GM23338 (cell line): ENCODE measurements around the gene PIK3CG. TPM values are rescaled to one million over a fixed set of nuclear protein-coding genes. Genes with fewer than 3 reads are reported as not detected.

Experiments
- JUNB ChIP-seq: IDR thresholded peaks from one replicate; pipeline ENCODE4 v1.6.1; 2016; ENCODE audit warnings: antibody characterized with exemption; ENCODE audit not compliant: unreplicated experiment
- NANOG ChIP-seq: IDR thresholded peaks from 2 replicates; pipeline ENCODE4 v1.6.1; 2016; ENCODE audit warnings: antibody characterized with exemption, borderline replicate concordance
- REST ChIP-seq: IDR thresholded peaks from one replicate; pipeline ENCODE4 v1.6.1; 2018; ENCODE audit warnings: antibody characterized with exemption; ENCODE audit not compliant: unreplicated experiment
- ZNF114 ChIP-seq: fragments of 250-450 bp; sonication (Bioruptor Pico); IDR thresholded peaks from 2 replicates; pipeline ENCODE4 v1.5.0; 2020; ENCODE audit warnings: mild to moderate bottlenecking, moderate library complexity
- polyA plus RNA-seq: library from polyadenylated mRNA; unstranded; fragments of >200 nt; fragmentation: Nextera tagmentation; extraction: Ambion mirVana; gene quantifications from 2 replicates; pipeline ENCODE4 v1.2.1, GENCODE V29; 2016
- total RNA-seq: library from RNA; depleted of rRNA; stranded (reverse); fragments of >200 nt; shearing (Covaris generic); gene quantifications from 2 replicates; pipeline ENCODE4 v1.2.3, GENCODE V29; 2014
- TF ChIP-seq, protein P1 (sequence below): fragments of 250-450 bp; sonication (Bioruptor Pico); IDR thresholded peaks from 2 replicates; pipeline ENCODE4 v1.5.0; 2020; ENCODE audit warnings: mild to moderate bottlenecking, moderate library complexity
- TF ChIP-seq, protein P2 (sequence below): IDR thresholded peaks from 2 replicates; pipeline ENCODE4 v1.6.1; 2016; ENCODE audit warnings: antibody characterized with exemption

The PIK3CG gene
- total and polyA plus RNA-seq, 2 experiments from 2014 or later = not detected

- TF ChIP-seq, protein P1, sequence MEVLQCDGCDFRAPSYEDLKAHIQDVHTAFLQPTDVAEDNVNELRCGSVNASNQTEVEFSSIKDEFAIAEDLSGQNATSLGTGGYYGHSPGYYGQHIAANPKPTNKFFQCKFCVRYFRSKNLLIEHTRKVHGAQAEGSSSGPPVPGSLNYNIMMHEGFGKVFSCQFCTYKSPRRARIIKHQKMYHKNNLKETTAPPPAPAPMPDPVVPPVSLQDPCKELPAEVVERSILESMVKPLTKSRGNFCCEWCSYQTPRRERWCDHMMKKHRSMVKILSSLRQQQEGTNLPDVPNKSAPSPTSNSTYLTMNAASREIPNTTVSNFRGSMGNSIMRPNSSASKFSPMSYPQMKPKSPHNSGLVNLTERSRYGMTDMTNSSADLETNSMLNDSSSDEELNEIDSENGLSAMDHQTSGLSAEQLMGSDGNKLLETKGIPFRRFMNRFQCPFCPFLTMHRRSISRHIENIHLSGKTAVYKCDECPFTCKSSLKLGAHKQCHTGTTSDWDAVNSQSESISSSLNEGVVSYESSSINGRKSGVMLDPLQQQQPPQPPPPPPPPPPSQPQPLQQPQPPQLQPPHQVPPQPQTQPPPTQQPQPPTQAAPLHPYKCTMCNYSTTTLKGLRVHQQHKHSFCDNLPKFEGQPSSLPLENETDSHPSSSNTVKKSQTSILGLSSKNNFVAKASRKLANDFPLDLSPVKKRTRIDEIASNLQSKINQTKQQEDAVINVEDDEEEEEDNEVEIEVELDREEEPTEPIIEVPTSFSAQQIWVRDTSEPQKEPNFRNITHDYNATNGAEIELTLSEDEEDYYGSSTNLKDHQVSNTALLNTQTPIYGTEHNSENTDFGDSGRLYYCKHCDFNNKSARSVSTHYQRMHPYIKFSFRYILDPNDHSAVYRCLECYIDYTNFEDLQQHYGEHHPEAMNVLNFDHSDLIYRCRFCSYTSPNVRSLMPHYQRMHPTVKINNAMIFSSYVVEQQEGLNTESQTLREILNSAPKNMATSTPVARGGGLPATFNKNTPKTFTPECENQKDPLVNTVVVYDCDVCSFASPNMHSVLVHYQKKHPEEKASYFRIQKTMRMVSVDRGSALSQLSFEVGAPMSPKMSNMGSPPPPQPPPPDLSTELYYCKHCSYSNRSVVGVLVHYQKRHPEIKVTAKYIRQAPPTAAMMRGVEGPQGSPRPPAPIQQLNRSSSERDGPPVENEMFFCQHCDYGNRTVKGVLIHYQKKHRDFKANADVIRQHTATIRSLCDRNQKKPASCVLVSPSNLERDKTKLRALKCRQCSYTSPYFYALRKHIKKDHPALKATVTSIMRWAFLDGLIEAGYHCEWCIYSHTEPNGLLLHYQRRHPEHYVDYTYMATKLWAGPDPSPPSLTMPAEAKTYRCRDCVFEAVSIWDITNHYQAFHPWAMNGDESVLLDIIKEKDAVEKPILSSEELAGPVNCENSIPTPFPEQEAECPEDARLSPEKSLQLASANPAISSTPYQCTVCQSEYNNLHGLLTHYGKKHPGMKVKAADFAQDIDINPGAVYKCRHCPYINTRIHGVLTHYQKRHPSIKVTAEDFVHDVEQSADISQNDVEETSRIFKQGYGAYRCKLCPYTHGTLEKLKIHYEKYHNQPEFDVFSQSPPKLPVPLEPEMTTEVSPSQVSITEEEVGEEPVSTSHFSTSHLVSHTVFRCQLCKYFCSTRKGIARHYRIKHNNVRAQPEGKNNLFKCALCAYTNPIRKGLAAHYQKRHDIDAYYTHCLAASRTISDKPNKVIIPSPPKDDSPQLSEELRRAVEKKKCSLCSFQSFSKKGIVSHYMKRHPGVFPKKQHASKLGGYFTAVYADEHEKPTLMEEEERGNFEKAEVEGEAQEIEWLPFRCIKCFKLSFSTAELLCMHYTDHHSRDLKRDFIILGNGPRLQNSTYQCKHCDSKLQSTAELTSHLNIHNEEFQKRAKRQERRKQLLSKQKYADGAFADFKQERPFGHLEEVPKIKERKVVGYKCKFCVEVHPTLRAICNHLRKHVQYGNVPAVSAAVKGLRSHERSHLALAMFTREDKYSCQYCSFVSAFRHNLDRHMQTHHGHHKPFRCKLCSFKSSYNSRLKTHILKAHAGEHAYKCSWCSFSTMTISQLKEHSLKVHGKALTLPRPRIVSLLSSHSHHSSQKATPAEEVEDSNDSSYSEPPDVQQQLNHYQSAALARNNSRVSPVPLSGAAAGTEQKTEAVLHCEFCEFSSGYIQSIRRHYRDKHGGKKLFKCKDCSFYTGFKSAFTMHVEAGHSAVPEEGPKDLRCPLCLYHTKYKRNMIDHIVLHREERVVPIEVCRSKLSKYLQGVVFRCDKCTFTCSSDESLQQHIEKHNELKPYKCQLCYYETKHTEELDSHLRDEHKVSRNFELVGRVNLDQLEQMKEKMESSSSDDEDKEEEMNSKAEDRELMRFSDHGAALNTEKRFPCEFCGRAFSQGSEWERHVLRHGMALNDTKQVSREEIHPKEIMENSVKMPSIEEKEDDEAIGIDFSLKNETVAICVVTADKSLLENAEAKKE (CRISPR knock-in tag) = no peak
- TF ChIP-seq NANOG = no peak
- TF ChIP-seq REST = no peak
- TF ChIP-seq JUNB = no peak
- no peak for TF ChIP-seq ZNF114
- TF ChIP-seq, protein P2, sequence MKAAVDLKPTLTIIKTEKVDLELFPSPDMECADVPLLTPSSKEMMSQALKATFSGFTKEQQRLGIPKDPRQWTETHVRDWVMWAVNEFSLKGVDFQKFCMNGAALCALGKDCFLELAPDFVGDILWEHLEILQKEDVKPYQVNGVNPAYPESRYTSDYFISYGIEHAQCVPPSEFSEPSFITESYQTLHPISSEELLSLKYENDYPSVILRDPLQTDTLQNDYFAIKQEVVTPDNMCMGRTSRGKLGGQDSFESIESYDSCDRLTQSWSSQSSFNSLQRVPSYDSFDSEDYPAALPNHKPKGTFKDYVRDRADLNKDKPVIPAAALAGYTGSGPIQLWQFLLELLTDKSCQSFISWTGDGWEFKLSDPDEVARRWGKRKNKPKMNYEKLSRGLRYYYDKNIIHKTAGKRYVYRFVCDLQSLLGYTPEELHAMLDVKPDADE = no peak
Measured at GRCh38 chr7:106887421-106887820, 22.3 kb downstream of the PIK3CG start (continued).
